Measurements from ENCODE around the gene GRIK4. TPM values are rescaled to one million over a fixed set of nuclear protein-coding genes. Genes with fewer than 3 reads are reported as not detected.

GRIK4 gene
- total and polyA plus RNA-seq, 2 donors from 2014 or later: 0.25 TPM; not detected in 1

GRCh38 chr11:120540744-120541465 lies 29.4 kb downstream of the GRIK4 start:
- H3K27me3 ChIP-seq (ENCODE audit: control insufficient read depth, insufficient read depth, low read length): no peaks in the 10 kb centered on the region
- TF ChIP-seq, protein P1, sequence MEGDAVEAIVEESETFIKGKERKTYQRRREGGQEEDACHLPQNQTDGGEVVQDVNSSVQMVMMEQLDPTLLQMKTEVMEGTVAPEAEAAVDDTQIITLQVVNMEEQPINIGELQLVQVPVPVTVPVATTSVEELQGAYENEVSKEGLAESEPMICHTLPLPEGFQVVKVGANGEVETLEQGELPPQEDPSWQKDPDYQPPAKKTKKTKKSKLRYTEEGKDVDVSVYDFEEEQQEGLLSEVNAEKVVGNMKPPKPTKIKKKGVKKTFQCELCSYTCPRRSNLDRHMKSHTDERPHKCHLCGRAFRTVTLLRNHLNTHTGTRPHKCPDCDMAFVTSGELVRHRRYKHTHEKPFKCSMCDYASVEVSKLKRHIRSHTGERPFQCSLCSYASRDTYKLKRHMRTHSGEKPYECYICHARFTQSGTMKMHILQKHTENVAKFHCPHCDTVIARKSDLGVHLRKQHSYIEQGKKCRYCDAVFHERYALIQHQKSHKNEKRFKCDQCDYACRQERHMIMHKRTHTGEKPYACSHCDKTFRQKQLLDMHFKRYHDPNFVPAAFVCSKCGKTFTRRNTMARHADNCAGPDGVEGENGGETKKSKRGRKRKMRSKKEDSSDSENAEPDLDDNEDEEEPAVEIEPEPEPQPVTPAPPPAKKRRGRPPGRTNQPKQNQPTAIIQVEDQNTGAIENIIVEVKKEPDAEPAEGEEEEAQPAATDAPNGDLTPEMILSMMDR (IDR thresholded peaks at IDR 0.05; ENCODE audit: borderline replicate concordance, extremely low read depth, insufficient read depth): no peak
- no peak overlapping the region for H3K27ac ChIP-seq (ENCODE audit: low read depth in 2 of 2, low read length in 2 of 2)
- FAIRE-seq: no peak
- no peak overlapping the region for H3K4me3 ChIP-seq (ENCODE audit: low read length in 3 of 3)
- peak in 4 of 5 donors; percentile 70 to 83 (median 76) for DNase-seq
- no peaks in the 10 kb centered on the region for H3K36me3 ChIP-seq (ENCODE audit: control insufficient read depth in 2 of 3, insufficient read depth in 3 of 3, low read length in 3 of 3)
- no peaks in the 10 kb centered on the region for H3K4me1 ChIP-seq (ENCODE audit: control insufficient read depth in 2 of 3, insufficient read depth in 2 of 3, low read depth in 1 of 3, low read length in 3 of 3)
- no peaks in the 10 kb centered on the region for H3K9me3 ChIP-seq (ENCODE audit: control insufficient read depth in 2 of 3, insufficient read depth in 1 of 3, low read length in 3 of 3)
- intact Hi-C loops (cut with DNase I): no loop called here
- H3K9ac ChIP-seq (ENCODE audit: low read length in 3 of 3): no peak overlapping the region

DNA sequence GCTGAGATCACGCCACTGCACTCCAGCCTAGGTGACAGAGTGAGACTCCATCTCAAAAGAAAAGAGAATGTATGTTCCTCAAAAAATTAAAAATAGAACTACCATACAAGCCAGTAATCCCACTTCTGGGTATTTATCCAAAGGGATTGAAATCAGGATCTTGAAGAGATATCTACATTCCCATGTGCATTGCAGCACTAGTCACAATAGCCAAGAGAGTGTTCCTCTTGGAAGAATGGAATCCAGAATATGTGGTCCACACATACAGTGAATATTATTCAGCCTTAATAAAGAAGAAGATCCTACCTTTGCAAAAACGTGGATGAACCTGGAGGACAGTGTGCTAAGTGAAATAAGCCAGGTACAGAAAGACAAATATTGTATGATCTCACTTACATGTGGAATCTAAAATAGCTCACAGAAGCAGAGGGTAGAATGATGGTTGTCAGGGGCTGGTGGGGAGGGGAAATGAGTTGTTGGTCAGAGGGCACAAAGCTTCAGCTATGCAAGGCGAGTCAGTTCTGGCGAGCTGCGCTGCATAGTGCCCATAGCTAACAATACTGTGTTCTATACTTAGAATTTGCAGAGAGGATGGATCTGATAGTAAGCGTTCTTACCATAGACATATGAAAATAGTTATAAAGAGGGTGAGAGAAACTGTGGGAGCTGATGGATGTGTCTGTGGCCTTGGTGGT lies 32.1 kb downstream of the GRIK4 start:
- no peak overlapping the region for H3K9ac ChIP-seq (ENCODE audit: low read length in 3 of 3)

DNA sequence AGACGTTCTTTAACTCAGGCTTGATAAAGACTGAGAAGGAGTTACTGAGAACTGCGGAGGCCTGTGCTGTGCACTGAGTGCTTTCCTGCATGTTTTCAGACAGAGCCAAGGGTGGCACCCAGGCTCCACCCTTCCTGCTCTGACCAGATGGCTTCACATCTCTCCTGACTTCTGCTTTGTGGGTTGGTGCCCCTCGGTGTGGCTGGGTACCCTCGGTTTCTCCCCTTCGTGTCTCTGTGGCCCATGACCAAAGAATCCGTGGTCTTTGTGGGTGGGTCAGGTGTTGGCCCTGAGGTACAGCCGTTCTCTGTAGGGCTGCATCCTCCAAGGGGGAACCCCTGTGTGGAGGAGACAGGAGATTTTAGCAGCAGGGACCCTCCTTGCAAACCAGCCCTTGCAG lies 34.3 kb downstream of the GRIK4 start:
- no peak overlapping the region for H3K9ac ChIP-seq (ENCODE audit: low read length in 3 of 3)
- no peaks in the 10 kb centered on the region for H3K36me3 ChIP-seq (ENCODE audit: control insufficient read depth in 2 of 3, insufficient read depth in 3 of 3, low read length in 3 of 3)
- FAIRE-seq (no peak), DNase-seq (no peak)
- H3K27ac ChIP-seq (ENCODE audit: low read depth in 2 of 2, low read length in 2 of 2): no peak overlapping the region
- intact Hi-C loops (cut with DNase I): no loop called here
- peaks cover 2 to 11% (median 11%) of the 10 kb centered on the region in 3 donors for H3K4me1 ChIP-seq (ENCODE audit: control insufficient read depth in 2 of 3, insufficient read depth in 2 of 3, low read depth in 1 of 3, low read length in 3 of 3)
- TF ChIP-seq, protein P1 (IDR thresholded peaks at IDR 0.05; ENCODE audit: borderline replicate concordance, extremely low read depth, insufficient read depth): no peak
- no peaks in the 10 kb centered on the region for H3K27me3 ChIP-seq (ENCODE audit: control insufficient read depth, insufficient read depth, low read length)
- H3K9me3 ChIP-seq (ENCODE audit: control insufficient read depth in 2 of 3, insufficient read depth in 1 of 3, low read length in 3 of 3): no peaks in the 10 kb centered on the region
- H3K4me3 ChIP-seq (ENCODE audit: low read length in 3 of 3): no peak overlapping the region

More for the DNA sequence above, 32.1 kb downstream of the GRIK4 start:
- intact Hi-C loops (cut with DNase I): no loop called here
- H3K9me3 ChIP-seq (ENCODE audit: control insufficient read depth in 2 of 3, insufficient read depth in 1 of 3, low read length in 3 of 3): no peaks in the 10 kb centered on the region
- H3K27ac ChIP-seq (ENCODE audit: low read depth in 2 of 2, low read length in 2 of 2): no peak overlapping the region
- FAIRE-seq: no peak
- no peaks in the 10 kb centered on the region for H3K27me3 ChIP-seq (ENCODE audit: control insufficient read depth, insufficient read depth, low read length)
- DNase-seq: no peak
- TF ChIP-seq, protein P1 (IDR thresholded peaks at IDR 0.05; ENCODE audit: borderline replicate concordance, extremely low read depth, insufficient read depth): no peak
- H3K36me3 ChIP-seq (ENCODE audit: control insufficient read depth in 2 of 3, insufficient read depth in 3 of 3, low read length in 3 of 3): no peaks in the 10 kb centered on the region
- peaks cover 2 to 11% (median 11%) of the 10 kb centered on the region in 3 donors for H3K4me1 ChIP-seq (ENCODE audit: control insufficient read depth in 2 of 3, insufficient read depth in 2 of 3, low read depth in 1 of 3, low read length in 3 of 3)
- no peak overlapping the region for H3K4me3 ChIP-seq (ENCODE audit: low read length in 3 of 3)

All from kidney (tissue), 14 donors.